Stimulated activated CD4-positive, alpha-beta T cell treated with anti-CD3 and anti-CD28 coated beads, Interleukin-12 subunit alpha, Interleukin-12 subunit beta, amount 100 ng/mL, for 48 hours (primary cell): ENCODE results near the gene CA9.

Experiments used
- DNase-seq, 3 donors: peaks; one replicate each; pipeline ENCODE4 v3.0.0-alpha.2; 2020; ENCODE audit warnings: low read depth in 2 of 3, low spot score in 1 of 3

CA9 gene

GRCh38 chr9:35675204-35675603, 1.5 kb downstream of the CA9 start:
- DNase-seq = no peak

GRCh38 chr9:35675732-35676392, 2.1 kb downstream of the CA9 start:
- DNase-seq = no peak

DNA sequence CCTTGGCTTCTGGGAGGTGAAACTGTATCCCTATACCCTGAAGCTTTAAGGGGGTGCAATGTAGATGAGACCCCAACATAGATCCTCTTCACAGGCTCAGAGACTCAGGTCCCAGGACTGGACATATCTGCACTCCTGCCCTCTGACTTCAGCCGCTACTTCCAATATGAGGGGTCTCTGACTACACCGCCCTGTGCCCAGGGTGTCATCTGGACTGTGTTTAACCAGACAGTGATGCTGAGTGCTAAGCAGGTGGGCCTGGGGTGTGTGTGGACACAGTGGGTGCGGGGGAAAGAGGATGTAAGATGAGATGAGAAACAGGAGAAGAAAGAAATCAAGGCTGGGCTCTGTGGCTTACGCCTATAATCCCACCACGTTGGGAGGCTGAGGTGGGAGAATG, 5.4 kb downstream of the CA9 start:
- no peak for DNase-seq

DNA sequence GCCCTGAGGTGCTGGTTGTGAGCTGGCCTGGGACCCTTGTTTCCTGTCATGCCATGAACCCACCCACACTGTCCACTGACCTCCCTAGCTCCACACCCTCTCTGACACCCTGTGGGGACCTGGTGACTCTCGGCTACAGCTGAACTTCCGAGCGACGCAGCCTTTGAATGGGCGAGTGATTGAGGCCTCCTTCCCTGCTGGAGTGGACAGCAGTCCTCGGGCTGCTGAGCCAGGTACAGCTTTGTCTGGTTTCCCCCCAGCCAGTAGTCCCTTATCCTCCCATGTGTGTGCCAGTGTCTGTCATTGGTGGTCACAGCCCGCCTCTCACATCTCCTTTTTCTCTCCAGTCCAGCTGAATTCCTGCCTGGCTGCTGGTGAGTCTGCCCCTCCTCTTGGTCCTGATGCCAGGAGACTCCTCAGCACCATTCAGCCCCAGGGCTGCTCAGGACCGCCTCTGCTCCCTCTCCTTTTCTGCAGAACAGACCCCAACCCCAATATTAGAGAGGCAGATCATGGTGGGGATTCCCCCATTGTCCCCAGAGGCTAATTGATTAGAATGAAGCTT, 6.1 kb downstream of the CA9 start:
- no peak for DNase-seq

DNA sequence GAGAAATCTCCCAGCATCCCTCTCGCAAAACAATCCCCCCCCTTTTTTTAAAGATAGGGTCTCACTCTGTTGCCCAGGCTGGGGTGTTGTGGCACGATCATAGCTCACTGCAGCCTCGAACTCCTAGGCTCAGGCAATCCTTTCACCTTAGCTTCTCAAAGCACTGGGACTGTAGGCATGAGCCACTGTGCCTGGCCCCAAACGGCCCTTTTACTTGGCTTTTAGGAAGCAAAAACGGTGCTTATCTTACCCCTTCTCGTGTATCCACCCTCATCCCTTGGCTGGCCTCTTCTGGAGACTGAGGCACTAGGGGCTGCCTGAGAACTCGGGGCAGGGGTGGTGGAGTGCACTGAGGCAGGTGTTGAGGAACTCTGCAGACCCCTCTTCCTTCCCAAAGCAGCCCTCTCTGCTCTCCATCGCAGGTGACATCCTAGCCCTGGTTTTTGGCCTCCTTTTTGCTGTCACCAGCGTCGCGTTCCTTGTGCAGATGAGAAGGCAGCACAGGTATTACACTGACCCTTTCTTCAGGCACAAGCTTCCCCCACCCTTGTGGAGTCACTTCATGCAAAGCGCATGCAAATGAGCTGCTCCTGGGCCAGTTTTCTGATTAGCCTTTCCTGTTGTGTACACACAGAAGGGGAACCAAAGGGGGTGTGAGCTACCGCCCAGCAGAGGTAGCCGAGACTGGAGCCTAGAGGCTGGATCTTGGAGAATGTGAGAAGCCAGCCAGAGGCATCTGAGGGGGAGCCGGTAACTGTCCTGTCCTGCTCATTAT, 6.8 kb downstream of the CA9 start:
- DNase-seq = no peak

DNA sequence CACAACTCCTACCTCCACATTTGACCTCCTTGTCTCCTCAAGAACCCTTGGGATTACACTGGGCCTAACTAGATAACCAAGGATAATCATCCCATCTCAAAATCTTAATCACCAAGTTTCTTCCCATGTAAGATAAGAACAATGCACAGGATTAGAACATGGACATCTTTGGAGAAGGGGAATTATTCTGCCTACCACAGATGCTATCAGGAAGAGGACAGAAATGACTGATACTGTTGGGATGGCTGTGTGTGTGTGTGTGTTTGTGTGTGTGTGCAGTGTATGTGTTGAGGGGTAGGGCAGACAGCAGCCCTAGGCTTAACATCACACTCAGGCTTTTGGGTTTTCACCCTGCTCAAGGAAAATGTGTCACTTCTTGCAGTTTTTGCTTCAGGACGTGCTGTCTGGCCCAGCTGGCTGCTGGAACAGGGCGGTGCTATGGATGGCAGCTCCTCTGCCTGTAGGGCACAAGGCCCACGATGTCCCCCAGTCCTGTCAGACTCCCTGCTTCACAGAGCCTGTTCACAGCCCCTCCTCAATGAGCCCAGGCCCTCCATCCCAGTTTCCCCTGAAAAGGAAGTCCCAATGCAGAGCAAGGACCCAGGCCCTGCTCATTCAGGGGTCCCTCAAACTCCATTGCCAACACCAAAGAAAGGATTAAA, 7.7 kb downstream of the CA9 start:
- no peak for DNase-seq

DNA sequence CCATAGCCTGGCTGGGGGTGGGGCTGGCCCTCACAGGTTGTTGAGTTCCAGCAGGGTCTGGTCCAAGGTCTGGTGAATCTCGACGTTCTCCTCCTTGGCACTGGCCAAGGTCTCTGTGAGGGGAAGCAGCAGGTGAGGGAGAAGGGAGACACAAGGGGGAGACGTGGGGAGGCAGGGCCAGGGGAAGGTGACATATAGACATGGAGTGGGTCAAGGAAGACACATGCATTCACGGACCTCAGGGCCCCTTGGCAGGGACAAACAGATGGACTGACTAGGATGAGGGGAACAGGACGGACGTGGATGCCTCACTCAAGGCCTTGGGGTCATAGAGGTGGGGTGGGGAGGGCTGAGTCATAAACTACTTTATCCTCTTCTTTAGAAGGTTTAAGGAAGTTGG, 8.3 kb downstream of the CA9 start:
- DNase-seq = no peak

DNA sequence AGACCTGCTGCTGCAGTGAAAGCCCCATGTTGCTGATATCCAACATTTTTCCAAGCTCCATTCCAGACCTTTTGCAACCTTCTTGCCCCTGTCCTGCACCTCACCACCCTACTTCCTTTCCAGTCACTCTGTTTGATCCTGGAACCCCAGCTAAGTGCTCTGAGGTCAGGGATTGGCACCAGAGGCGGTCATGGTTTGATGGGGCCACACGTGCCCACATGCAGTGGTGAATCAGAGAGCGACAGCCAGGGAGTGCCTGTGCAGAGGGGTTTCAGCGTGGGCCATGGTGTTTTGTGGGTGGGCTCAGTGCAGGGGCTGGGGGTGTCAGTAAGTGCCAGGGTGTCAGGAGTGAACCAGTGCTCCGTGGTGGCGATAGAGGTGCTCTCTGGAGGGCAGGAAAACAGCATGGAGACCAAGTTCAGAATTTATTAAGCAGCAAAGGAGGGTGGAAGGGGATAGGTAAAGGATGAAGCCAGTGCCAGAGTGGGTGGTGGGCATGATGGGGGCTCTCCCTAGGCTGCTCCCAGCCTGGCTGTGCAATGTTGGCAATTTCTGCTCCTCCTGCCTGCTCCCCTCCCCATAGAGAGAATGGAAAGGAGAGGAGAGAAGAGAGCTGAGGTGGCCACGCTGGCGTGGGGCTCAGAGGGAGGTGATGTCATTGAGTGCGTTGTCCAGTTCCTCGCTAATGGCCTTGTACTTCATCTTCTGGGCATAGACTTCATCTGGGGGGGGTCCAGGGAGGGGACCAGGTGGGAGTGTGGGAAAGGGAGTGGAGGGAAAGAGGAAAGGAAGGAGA, 9.0 kb downstream of the CA9 start:
- DNase-seq = no peak

DNA sequence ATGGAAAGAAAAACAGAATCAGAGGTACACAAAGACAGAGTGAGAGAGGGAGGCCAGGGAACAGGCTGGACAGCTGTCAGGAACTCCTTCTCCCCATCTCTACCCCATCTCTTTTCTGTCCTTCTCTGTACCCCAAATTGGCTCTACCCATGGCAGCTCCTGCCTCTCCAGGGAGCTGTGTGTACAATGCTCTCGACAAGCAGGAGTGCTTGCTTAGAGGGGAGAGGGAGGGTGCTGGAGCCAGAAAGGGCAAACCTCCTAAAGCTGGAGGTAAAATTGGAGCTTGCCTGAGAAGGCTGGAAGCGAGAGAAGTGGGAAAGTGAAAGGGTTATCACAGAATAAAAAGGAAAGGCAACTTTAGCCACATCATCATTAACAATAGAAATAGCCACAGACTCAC, 9.6 kb downstream of the CA9 start:
- no peak for DNase-seq

GRCh38 chr9:35684921-35685320, 11.2 kb downstream of the CA9 start:
- DNase-seq = no peak

- no peak for DNase-seq
Measured at GRCh38 chr9:35685506-35685905, 11.8 kb downstream of the CA9 start.

DNA sequence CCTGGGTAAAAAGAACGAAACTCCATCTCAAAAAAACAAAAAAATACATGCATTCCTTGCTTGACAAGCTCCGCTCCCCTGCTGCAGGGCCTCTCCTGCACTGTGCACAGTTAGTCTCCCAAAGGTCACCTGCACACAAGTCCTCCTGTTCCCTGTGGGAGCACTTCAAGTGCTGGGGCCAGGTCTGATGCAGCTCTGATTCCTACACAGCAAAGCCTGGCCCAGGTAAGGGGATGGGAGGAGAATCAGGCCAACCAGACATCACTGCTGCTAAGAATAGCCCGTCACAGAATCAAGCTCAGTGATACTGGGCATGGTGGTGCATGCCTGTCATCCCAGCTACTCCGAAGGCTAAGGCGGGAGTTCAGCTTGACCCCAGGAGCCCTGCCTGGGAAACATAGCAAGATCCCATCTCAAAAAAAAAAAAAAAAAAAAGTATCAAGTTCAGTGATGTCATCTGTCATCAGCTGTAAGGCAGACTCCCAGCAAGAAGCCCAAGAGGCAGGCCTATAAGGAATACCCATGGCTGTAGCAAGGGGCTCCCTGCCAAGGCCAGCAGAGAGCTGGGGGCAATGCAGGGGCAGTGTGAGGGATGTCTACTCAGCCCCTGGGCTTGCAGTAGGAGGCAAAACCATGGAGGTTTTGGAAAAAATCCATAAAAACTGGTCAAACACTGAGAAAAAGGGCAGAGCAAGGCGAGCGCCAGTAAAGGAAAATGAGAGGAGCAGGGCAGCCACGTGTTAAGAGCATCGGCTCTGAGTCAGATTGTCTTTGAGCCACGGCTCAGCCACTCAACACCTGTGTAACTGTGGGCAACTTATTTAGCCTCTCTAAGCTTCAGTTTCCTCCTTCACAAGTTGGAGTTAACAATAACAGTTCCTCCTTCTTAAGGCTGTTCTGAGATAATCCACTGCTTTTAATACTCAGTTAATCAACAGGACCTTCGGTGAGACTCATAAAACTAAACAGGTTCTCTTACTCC, 12.8 kb downstream of the CA9 start:
- DNase-seq = no peak

- DNase-seq = no peak
Measured at GRCh38 chr9:35687306-35687705, 13.6 kb downstream of the CA9 start.

GRCh38 chr9:35687972-35688557, 14.3 kb downstream of the CA9 start:
- DNase-seq = no peak

- no peak for DNase-seq
Measured at GRCh38 chr9:35688558-35689541, 15.1 kb downstream of the CA9 start.

DNA sequence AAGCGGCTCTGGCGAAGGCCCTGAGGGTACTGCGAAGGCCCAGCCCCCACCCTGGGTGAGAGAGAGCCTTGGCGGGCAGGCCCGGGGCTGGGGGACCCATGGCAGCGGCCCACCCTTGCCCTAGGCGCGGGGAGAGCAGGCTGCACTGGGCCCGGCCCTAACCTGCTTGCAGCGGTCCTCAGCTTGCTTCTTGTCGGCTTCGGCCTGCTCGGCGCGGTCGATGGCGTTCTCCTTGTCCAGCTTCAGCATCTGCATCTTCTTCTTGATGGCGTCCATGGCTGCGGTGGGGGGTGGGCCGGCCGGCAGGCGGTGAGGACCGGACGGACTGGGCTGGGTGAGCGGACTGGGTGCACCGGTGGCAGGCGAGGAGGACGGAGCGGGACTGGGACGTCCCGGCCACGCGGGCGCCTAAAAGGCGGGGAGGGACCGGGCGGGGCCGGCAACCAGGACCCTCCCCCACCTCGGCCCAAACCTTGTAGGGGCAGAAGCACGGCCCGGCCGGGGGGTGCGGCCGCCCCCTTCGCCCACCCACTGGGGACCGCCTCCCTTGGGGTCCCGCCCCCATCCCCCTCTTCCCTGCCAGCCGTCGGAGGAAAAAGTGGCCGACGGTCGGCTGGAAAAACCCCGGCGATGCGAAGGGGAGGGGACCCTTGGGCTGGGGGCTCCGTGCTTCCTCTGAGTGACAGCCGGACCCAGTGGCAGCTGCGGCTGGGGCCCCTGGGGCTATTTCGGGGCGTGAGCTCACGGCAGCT, 16.0 kb downstream of the CA9 start, which contains the start of gene TPM2:
Gene TPM2, minus strand, starts transcription at position 384 of the 752 bp plus-strand sequence. Its CDS starts 108 bp downstream, at position 276.
- no peak for DNase-seq

GRCh38 chr9:35690294-35690613, 16.5 kb downstream of the CA9 start:
- DNase-seq = no peak
